GM21381 (cell line): ENCODE measurements around the gene NFKBIE.

Experiments used
- ATAC-seq: cut with Tn5 transposase; IDR thresholded peaks from one replicate; pipeline ENCODE4 v1.9.1; 2021; ENCODE audit warnings: mild to moderate bottlenecking, moderate library complexity; ENCODE audit not compliant: unreplicated experiment

The NFKBIE gene

DNA sequence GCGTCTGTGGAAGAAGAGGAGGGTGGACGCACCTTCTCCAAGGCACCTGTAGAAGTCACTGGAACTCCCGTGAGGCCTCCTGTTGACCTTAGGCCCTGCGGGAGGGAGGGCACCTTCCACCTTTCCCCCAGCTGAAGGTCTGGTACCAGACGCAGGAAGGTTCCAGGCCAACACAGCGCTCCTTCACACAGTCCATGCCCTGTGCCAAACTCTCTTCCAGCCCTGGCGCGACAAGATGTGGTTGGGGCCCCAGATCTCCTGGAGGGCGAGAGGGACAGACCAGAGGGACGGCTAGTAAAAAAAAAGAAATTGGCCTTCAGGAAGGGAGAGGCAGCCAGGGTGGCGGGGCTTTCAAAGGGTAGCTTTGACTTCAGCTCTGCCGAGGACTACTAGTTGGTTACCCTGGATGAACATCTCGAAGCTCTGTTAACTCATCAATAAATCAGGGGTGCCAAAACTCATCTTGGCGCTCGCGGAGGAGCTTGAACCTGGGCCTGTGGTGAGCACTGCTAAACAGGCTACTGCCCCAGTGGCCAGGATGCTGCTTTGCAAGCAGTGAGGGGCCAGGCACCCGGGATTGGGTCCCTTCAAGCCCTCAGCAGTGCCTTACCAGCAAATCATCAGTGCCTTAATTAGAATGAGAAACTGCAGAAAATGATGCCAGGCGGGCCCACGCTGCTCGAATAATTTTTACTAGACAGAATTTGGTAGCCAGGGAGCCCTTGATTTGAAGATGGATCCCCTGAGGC is 32.9 kb upstream of the NFKBIE start:
- no peak for ATAC-seq

DNA sequence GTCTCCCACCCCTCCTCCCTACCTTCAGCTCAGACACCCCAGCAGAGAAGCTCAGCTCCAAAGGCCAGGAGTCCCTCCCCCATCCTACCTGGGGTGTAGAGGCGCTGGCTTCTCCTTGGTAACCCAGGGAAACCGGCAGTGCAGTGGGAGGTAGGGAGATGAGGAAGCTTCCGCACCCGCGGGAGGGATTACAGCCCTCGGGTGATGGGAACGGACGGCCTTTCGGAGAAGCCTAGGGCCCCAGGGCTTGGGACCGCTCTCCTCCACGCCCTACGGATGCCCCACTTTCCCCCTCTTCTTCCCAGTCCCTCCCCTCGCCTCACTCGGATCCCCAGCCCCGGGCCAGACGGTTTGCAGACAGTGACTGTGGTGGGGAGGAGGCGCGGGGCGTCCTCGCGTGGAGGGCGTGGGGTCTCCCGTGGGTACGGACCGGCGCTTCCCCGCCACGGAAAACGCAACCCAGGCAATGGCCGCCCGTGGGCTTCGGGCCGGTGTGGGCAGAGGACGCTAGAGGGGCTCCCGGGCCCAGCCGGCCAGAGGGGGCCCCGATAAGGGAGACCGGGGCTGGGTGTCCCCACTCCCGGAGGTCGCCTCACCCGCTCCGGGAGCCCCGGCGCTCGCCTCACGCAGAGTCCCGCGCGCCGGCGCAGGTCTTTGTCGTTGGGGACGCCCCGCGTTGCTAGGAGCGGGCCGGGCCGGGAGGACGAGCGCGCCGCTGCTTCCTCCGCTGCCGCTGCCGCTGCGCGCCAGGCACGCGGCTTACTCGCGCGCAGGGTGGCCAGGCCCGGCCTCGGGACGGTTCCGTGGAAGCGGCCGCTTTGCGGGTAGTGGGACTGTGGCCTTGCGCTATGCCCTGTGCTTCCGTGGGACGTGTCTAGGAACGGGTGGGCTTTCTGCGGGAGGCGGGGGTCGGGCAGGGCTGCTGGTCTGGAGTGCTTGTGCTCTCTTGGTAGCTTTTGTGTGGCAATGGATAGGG is 32.0 kb upstream of the NFKBIE start:
- ATAC-seq: no peak

DNA sequence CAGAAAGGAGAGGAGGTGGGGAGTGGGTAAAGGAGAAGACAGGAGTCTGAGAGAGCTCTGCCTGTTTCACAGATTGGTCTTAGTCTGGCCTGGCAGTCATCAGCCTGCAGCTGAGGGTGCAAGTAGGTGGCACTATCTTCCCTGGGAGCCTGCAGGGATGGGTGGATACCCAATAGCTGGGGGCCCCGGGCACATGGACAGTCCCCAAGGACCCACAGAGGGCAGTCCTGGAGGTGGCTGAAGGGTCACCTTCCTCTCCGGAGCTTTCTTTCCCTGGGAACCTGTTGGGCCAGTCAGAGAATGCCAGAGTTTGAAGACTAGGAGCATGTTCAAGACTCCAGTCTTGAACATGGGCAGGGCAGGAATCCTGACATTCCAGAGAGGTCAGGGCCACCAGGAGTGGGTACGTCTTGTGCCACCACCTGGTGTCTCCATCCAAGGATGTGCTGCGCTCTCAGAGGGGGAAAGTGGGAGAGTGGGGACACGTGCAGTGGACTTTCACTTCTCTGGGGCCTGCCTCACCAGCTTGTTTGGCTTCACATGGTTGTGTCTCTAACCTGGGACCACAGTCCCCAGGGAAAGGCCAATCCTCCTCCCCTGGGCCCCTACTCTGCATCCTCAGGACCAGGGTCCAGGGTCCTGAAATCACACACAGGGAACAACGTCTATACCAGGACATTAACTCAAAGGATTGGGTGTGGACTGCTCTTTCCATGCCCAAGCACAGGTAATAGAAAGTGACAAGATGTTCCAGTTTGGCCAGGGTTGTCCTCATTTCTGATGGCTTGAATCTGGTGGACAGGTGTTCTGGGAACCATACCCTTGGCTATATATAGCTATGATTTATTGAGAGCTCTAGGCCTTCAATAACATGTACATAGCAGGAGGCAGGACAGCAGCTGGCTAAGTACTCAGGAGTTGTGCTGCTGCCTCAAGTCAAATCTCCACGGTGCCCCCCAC is 29.8 kb upstream of the NFKBIE start:
- no peak for ATAC-seq

DNA sequence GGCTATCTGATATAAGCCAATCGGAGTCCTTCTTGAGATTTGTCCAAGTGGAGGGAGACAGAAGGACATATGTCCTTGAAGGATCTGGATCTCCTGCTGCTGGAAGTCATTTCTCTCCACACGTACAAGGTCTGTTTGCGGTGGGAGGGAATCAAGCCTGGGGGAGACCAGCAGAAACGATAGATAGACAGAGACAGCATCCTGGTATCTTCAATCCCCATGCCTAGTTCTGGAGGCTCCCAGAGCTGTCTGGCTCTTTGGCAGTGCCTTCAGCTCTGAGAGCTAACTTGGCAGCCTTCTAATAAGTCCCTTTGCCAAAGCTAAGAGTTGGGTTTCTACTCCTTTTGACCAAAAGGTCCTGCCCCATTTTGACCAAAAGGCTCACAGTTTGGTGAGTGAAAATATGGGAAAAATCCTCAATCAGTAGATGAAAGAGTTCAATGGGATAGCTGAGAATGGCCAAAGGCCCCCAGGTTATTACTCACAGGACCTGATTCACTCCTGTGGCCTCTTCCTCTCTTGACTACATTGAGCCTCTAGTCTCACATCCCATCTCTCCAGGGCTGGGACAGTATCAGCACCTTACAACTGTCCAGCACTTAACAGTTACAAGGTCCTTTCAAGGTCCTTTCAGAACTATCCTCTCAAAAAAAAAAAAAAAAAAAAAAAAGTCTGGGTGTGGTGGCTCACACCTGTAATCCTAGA is 27.5 kb upstream of the NFKBIE start:
- ATAC-seq: no peak

DNA sequence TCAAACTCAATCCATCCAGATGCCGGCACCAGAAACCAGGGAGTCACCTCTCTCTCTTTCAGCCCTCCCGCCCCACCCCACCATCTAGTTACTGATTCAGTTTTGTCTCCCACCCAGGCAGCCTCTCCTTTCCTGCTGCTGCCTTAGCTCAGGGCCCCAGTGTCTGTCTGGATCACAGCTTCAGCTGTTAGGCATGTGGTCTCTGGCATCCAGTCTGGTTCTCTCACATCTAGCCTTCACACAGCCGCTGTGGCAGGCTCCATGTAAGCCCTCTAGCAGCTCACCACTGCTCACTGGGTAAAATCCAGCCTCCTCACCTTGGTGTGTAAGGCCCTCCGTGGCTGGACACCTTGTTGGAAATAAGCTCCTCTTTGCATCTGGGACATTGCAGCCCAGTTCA is 26.5 kb upstream of the NFKBIE start:
- ATAC-seq: no peak

DNA sequence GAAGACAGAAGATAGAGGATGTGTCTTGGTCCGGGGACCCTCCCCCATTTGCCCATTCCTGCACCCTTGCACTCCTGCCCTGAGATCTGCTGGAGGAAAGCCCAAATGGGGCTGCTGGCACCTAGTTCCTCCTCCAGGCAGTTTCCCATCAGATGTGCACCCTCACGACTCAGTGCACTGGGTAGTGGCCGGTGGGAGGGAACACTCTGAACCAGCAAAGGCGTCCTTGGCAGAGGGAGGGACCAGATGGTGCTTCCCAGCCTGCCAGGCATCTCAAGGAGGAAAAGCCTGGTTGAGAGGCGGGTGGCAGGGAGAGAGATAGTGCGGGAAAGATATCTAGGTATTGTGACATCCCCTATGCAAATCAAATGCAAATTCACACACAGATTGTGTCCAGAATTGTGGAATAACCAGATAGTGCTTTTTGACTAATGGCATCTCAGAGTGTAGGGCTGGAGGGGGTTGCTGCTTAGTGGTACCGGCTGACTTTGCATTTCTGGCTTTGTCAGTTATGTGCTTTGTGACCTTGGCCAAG is 24.4 kb upstream of the NFKBIE start:
- ATAC-seq: no peak

DNA sequence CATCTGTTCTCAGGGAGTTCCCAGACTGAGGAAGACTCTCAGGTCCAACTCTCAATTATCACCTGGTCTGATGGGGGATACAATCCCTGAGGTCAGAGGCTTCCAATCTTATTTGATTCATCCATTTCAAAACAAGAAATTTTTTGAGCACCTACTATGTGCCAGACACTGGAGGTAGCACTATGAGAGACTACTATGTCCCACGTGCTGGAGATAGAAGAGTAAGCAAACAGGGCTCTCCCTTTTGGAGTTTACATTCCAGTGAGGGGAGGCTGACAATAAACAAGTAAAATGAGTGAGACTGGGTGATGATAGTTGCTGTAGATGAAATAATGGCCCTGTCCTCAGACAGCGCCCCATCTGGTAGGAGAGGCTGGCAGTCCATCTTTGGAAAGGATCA is 21.4 kb upstream of the NFKBIE start:
- no peak for ATAC-seq

DNA sequence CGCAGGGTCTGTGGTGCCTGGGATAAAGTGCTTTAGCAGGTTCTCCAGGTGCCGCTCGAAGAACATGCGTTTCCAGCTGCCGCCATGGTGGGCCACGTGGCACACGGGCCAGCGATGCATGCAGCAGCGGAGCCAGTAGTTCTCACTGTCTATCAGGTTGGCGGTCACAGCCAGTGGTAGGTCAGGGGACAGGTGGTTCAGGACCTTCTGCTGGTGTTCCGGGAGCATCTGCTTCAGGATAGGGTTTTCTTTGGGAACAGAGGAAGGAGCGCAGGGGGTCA is 20.9 kb upstream of the NFKBIE start:
- ATAC-seq: no peak

DNA sequence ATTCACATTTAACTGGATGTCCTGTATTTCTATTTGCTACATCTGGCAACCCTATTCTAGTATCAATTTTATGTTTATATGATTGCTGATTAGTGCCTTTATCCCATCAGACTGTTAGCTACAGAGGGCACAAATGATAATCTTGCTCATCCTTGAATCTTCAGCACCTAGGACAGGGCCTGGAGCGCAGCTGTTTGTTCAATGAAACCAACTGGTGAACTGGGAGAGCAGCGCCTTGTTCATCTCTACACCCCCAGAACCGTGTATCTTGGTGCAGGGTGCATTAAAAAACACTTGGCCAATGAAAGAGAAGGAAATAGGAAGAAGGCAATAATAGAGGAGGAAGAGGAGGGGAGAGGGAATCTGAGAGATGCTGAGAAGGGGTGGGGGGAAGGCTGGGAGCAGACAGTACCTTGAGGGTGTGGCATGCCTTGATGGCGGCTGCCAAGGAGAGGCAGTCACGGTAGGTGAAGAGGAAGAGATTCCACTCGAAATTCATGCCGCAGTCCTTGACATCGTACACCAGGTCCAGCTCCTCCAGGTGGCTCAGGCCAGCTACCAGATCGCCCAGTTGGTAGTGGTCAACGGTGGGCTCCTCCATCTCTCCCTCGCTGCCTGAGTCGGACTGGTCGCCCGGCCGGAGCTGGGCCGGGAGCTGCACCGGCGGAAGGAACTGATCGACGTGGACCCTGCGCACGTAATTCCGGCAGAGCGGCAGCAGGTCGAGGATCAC is 20.4 kb upstream of the NFKBIE start:
- no peak for ATAC-seq

DNA sequence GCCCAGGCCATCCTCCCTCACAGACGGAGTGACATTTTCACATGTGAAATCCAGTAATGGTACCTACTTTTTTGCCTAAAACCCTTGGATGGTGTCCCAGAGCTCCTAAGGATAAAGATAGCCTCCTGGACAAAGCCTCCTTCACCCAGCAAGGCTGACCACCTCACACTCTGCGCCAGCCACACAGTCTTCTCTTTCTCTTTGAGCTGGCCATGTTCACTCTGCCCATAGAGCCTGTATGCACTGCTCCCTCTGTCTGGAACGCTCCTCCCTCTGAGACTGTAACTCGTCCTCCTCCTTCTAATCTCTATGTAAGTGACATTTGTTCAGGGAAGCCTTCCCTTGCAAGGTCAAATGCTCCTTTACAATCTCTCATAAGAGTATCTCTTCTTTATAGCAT is 19.5 kb upstream of the NFKBIE start:
- ATAC-seq: no peak

DNA sequence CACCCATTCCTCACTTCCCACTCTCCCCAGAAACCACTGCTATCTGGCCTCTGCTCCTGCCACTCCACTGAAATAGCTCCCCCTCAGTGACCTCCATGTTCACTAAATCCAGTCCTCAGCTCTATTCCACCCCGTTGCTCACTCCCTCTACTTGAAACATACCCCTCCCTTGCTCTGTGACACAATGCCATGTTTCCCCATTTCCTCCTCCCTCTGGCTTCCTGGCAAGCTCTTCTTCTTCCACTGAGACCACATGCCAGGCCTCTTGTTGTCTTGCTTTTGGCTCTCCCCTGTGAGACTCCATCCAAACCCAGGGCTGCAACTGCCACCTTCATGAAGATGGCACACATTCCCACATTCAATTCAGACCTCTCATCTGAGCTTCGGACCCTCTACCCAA is 18.8 kb upstream of the NFKBIE start:
- no peak for ATAC-seq

DNA sequence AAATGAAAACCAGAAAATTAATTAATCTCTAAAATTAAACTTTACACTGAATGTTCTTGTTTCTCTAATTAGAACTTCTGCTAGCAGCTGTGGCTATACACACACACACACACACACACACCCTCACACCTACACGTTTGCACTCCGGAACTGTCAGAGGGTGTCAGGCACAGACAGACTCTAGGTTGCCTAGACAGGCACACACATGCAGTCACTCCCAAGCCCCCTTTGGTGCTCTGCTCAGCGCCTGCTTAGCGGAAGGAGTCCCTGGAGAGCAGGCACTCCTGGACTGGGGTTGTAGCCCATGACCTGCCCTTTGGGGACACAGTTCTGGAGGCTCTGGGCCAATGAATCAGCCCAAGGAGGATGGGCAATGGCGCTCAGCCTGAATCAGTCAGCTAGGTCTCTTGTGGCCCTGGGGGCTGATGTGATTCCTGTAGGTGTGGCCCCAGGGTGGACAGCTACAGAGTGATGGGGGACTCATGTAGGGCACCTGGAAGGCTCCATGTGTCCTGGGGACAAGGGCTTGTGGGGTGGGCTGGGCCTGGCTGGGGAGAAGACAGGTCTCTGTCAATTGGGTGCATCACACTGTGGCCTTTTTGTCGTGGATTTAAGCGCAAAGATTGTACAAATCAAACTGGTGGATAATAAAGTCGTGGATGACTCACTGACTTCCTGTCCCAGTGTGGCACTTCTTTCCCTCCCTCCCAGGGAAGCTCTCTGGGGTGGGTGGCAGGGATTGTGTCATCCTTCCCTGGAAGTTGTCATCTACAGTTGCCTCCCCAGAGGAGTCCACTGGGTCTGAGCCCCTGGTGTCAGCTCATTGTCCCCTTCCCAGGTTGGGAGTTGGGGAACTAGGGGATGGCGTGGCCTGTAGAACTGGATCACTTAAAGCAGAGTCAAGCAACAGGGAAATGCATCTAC is 13.7 kb upstream of the NFKBIE start:
- ATAC-seq: no peak

DNA sequence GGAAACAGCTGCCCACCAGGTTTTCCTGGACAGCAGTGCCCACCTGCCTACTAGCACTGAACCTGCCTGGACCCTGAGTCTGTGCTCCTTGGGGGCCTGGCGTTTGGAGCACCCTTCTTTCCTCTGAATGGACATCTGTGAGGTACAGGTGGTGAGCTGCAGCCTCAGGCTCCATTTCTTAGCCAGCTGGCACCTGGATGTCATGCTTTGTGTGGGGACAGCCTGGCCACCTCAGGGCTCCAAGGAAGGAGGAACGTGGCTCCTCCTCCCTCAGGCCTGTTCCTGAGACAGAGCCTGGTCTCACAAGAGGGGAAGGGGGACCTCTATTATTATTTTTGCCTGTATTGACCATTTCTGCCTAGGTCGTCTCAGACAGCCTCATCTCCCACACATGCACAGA is 13.0 kb upstream of the NFKBIE start:
- no peak for ATAC-seq

DNA sequence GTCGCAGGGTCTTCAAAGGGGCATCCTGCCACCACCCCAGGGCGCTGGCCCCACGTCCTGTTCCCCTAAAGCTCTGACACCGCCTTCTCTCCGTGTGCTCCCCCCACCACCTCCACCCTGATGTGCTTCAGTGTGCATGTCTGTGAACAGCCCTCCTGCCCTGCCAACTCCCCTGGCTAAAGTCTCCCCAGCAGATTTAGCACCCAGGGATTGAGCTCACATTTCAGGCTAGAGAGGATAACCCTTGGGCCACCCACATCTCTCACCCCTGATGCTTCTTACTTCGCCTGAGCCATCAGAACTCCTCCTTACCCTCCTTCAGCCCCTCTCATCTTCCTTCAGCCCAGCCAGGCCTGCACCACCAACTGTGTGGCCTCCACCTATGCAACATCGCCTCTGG is 12.4 kb upstream of the NFKBIE start:
- ATAC-seq: no peak

DNA sequence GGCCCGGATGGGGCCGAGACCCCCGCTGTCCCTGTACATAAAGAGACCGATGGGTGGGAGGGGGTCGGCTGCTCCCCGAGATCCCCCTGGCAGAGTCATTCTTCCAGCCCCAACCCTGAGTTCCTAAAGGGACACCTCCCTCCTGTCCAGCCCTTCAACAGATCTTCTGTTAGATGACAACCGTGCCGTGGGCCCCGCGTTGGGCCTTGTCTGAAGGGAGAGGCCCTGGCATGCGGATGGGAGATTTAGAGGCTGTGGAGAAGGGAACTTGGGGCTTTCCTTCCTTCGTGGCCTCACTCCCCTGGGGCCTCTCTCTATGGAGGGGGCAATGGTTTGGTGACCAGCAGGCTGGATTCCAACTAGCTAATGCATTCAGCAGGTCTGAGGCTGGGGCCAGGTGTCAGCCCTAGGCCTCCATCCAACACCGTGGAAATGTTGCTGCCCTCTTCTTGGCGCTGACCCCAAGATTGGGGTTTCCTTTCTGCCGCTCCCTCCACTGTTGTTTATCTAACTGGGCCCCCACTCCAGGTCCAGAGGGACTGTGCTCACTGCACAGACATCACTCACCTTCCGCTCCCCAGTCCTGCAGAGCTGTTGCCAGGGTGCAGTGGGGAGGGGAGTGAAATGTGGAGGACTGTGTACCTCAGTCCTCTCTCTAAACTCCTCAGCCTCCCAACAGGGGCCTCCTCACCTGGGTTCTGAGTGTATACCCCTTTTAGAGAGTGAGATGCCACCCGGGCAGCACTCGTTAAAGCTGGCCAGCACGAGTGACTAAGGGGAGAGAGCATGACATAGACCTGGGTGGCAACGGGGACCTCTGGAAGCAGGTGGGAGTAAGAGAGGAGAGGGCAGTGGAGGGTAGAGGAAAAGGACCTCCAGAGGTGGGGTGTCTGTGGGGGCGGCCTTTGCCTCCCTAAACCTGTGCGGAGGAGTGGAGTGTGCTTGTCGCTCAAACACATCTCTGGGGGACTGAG is 11.6 kb upstream of the NFKBIE start:
- no peak for ATAC-seq

DNA sequence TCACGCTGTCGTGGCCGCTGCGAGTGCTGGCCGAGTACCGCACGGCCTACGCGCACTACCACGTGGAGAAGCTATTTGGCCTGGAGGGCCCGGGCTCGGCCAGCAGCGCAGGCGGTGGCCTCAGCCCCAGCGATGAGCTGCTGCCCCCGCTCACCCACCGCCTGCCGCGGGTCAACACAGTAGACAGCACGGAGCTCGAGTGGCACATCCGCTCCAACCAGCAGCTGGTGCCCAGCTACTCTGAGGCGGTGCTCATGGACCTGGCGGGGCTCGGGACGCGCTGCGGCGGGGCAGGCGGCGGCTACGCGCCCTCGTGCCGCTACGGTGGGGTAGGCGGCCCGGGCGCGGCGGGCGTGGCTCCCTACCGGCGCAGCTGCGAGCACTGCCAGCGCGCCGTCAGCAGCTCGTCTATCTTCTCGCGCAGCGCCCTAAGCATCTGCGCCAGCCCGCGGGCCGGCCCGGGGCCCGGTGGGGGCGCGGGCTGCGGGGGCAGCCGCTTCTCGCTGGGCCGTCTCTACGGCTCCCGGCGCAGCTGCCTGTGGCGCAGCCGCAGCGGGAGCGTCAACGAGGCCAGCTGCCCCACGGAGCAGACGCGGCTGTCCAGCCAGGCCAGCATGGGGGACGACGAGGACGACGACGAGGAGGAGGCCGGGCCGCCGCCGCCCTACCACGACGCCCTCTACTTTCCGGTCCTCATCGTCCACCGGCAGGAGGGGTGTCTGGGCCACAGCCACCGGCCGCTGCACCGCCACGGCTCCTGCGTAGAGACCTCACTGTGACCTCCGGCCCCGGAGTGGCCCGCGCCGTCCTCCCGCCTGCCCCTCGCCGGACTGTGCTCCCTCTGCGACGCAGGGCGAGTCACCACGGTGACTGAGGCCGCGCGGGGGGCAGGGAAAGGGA is 10.6 kb upstream of the NFKBIE start:
- no peak for ATAC-seq
